Adrenal gland (tissue), 5 donors: ENCODE data around the gene PDIA5.

Source experiments
- CTCF ChIP-seq, 6 experiments: fragments of 450-650 bp in 4 of 6; fragments of 200-600 bp in 2 of 6; sonication (generic) in 1 of 6; IDR thresholded peaks; 1 replicate in 5 of 6; 2 replicates in 1 of 6; pipeline versions ENCODE4 v1.5.1 to v1.8.0; 2016 to 2021; ENCODE audit warnings: antibody characterized with exemption in 6 of 6, mild to moderate bottlenecking in 2 of 6, moderate library complexity in 1 of 6
- POLR2A ChIP-seq, 2 donors: fragments of 450-650 bp; IDR thresholded peaks; one replicate each; pipeline ENCODE4 v1.6.1; 2017; ENCODE audit warnings: antibody characterized with exemption in 2 of 2, mild to moderate bottlenecking in 2 of 2, moderate library complexity in 1 of 2
- donor health status: DM: no; HTN: no; CAD: no.

- TF ChIP-seq POLR2A (IDR thresholded peaks at IDR 0.05) = no peak
- no peak for TF ChIP-seq CTCF (IDR thresholded peaks at IDR 0.05)
Measured at GRCh38 chr3:123053107-123053506, 13.7 kb upstream of the PDIA5 start.
